ENCODE measurements around the gene DNAH11. TPM values are rescaled to one million over a fixed set of nuclear protein-coding genes. Genes with fewer than 3 reads are reported as not detected.
"Not testable (repeated sequence)": the region's sequence is repeated elsewhere in the genome, so short reads cannot be mapped to it uniquely, and the experiment has no call there.

Gene DNAH11
- total and polyA plus RNA-seq, 2 donors: 3.9 to 4.9 TPM

DNA sequence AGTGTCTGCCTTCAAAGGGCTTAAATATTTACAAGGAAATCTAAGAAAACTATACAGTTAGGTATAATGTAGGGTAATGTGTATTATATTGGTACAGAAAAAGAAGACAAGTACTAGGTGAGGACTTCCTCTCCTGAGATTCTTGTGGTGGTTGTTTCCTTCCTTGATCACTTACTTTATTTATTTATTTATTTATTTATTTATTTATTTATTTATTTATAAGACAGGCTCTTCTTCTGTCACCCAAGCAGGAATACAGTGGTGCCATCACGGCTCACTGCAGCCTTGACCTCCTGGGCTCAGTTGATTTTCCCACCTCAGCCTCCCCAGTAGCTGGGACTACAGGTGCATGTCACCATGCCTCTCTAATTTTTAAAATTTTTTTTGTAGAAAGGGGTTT, 18.2 kb upstream of the DNAH11 start:
- 98% methylated on average over 1 of the region's 1 CpG for WGBS
- H3K27me3 ChIP-seq (ENCODE audit: control insufficient read depth in 2 of 2, insufficient read depth in 1 of 2, low read length in 1 of 2): no peaks in the 10 kb centered on the region
- no peak overlapping the region for H3K4me3 ChIP-seq (ENCODE audit: low read length in 2 of 2)

GRCh38 chr7:21526007-21526406, 16.8 kb upstream of the DNAH11 start:
- Histone ChIP-seq H3K27ac (ENCODE audit: low read depth in 1 of 2, low read length in 1 of 2) (no peak overlapping the region), H3K9me3 (ENCODE audit: control insufficient read depth in 2 of 2, insufficient read depth in 1 of 2, low read length in 1 of 2) (peaks cover 0 to 7% of the 10 kb centered on the region in 2 donors), H3K4me1 (ENCODE audit: control insufficient read depth in 2 of 2, insufficient read depth in 2 of 2, low read length in 2 of 2) (no peaks in the 10 kb centered on the region), H3K36me3 (ENCODE audit: control insufficient read depth in 2 of 2, insufficient read depth in 2 of 2, low read length in 1 of 2) (no peaks in the 10 kb centered on the region), H3K4me3 (ENCODE audit: low read length in 2 of 2) (no peak overlapping the region), H3K27me3 (ENCODE audit: control insufficient read depth in 2 of 2, insufficient read depth in 1 of 2, low read length in 1 of 2) (no peaks in the 10 kb centered on the region)
- peak in 2 of 9 donors; percentile 10 to 41 for DNase-seq (ENCODE audit: low read depth in 6 of 9, low spot score in 9 of 9)

More for the DNA sequence above, 18.2 kb upstream of the DNAH11 start:
- Histone ChIP-seq H3K27ac (ENCODE audit: low read depth in 1 of 2, low read length in 1 of 2) (no peak overlapping the region), H3K9me3 (ENCODE audit: control insufficient read depth in 2 of 2, insufficient read depth in 1 of 2, low read length in 1 of 2) (peaks cover 0 to 7% of the 10 kb centered on the region in 2 donors), H3K4me1 (ENCODE audit: control insufficient read depth in 2 of 2, insufficient read depth in 2 of 2, low read length in 2 of 2) (no peaks in the 10 kb centered on the region), H3K36me3 (ENCODE audit: control insufficient read depth in 2 of 2, insufficient read depth in 2 of 2, low read length in 1 of 2) (no peaks in the 10 kb centered on the region)
- DNase-seq (ENCODE audit: low read depth in 6 of 9, low spot score in 9 of 9): no peak

GRCh38 chr7:21526448-21526847, 16.4 kb upstream of the DNAH11 start:
- Histone ChIP-seq H3K4me3 (ENCODE audit: low read length in 2 of 2) (no peak overlapping the region), H3K9me3 (ENCODE audit: control insufficient read depth in 2 of 2, insufficient read depth in 1 of 2, low read length in 1 of 2) (peaks cover 0 to 7% of the 10 kb centered on the region in 2 donors), H3K36me3 (ENCODE audit: control insufficient read depth in 2 of 2, insufficient read depth in 2 of 2, low read length in 1 of 2) (no peaks in the 10 kb centered on the region), H3K4me1 (ENCODE audit: control insufficient read depth in 2 of 2, insufficient read depth in 2 of 2, low read length in 2 of 2) (no peaks in the 10 kb centered on the region), H3K27me3 (ENCODE audit: control insufficient read depth in 2 of 2, insufficient read depth in 1 of 2, low read length in 1 of 2) (no peaks in the 10 kb centered on the region), H3K27ac (ENCODE audit: low read depth in 1 of 2, low read length in 1 of 2) (no peak overlapping the region)
- over 99% methylated on average over 3 of the region's 3 CpGs for WGBS
- DNase-seq (ENCODE audit: low read depth in 6 of 9, low spot score in 9 of 9): no peak

GRCh38 chr7:21532485-21532884, 10.4 kb upstream of the DNAH11 start:
- not testable (repeated sequence) for H3K4me1 ChIP-seq (ENCODE audit: control insufficient read depth in 2 of 2, insufficient read depth in 2 of 2, low read length in 2 of 2); H3K27ac ChIP-seq (ENCODE audit: low read depth in 1 of 2, low read length in 1 of 2); H3K4me3 ChIP-seq (ENCODE audit: low read length in 2 of 2); H3K9me3 ChIP-seq (ENCODE audit: control insufficient read depth in 2 of 2, insufficient read depth in 1 of 2, low read length in 1 of 2); H3K36me3 ChIP-seq (ENCODE audit: control insufficient read depth in 2 of 2, insufficient read depth in 2 of 2, low read length in 1 of 2); DNase-seq (ENCODE audit: low read depth in 6 of 9, low spot score in 9 of 9); H3K27me3 ChIP-seq (ENCODE audit: control insufficient read depth in 2 of 2, insufficient read depth in 1 of 2, low read length in 1 of 2)
- 76% methylated on average over 1 of the region's 1 CpG for WGBS

GRCh38 chr7:21533646-21534045, 9.2 kb upstream of the DNAH11 start:
- H3K36me3 ChIP-seq (ENCODE audit: control insufficient read depth in 2 of 2, insufficient read depth in 2 of 2, low read length in 1 of 2); H3K9me3 ChIP-seq (ENCODE audit: control insufficient read depth in 2 of 2, insufficient read depth in 1 of 2, low read length in 1 of 2); H3K27ac ChIP-seq (ENCODE audit: low read depth in 1 of 2, low read length in 1 of 2); H3K4me1 ChIP-seq (ENCODE audit: control insufficient read depth in 2 of 2, insufficient read depth in 2 of 2, low read length in 2 of 2); H3K4me3 ChIP-seq (ENCODE audit: low read length in 2 of 2); H3K27me3 ChIP-seq (ENCODE audit: control insufficient read depth in 2 of 2, insufficient read depth in 1 of 2, low read length in 1 of 2): not testable (repeated sequence)
- DNase-seq (ENCODE audit: low read depth in 6 of 9, low spot score in 9 of 9): peak in 1 of 9 donors; percentile 55

- not testable (repeated sequence) for H3K36me3 ChIP-seq (ENCODE audit: control insufficient read depth in 2 of 2, insufficient read depth in 2 of 2, low read length in 1 of 2); H3K4me3 ChIP-seq (ENCODE audit: low read length in 2 of 2); H3K9me3 ChIP-seq (ENCODE audit: control insufficient read depth in 2 of 2, insufficient read depth in 1 of 2, low read length in 1 of 2); DNase-seq (ENCODE audit: low read depth in 6 of 9, low spot score in 9 of 9); H3K27ac ChIP-seq (ENCODE audit: low read depth in 1 of 2, low read length in 1 of 2); H3K4me1 ChIP-seq (ENCODE audit: control insufficient read depth in 2 of 2, insufficient read depth in 2 of 2, low read length in 2 of 2)
- 97% methylated on average over 27 of the region's 27 CpGs for WGBS
- H3K27me3 ChIP-seq (ENCODE audit: control insufficient read depth in 2 of 2, insufficient read depth in 1 of 2, low read length in 1 of 2): peaks cover 0 to 13% of the 10 kb centered on the region in 2 donors
Observed at GRCh38 chr7:21536445-21537118, 6.3 kb upstream of the DNAH11 start.

DNA sequence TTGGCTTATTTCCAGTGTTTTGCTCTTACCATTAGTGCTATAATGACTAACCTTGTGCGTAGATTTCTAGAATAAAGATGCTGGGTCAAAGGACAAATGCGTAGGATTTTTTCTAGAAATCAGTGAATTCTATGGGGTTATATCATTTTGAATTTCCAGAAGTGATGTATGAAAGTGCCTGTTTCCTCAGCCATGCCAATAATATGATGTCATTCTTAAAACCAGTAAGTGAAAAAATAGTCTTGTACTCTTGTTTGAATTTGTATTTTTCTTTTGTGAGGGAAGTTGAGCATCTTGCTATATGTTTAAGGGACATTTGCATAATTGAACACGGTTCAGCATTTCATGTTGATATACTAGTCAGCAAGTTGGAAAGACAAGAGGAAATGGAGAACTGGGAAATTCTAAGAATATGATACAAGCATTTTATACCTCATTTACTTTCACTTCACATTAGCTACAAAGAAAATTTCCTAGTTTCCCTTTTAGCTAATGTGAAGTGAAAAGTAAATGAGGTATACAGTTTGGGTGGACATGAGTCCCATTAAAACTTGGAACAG, 3.8 kb upstream of the DNAH11 start:
- no peak for DNase-seq (ENCODE audit: low read depth in 6 of 9, low spot score in 9 of 9)
- Histone ChIP-seq H3K4me3 (ENCODE audit: low read length in 2 of 2) (no peak overlapping the region), H3K27ac (ENCODE audit: low read depth in 1 of 2, low read length in 1 of 2) (peak overlapping the region in 1 of 2 donors; percentile 23), H3K27me3 (ENCODE audit: control insufficient read depth in 2 of 2, insufficient read depth in 1 of 2, low read length in 1 of 2) (peaks cover 19 to 35% of the 10 kb centered on the region in 2 donors), H3K36me3 (ENCODE audit: control insufficient read depth in 2 of 2, insufficient read depth in 2 of 2, low read length in 1 of 2) (no peaks in the 10 kb centered on the region), H3K4me1 (ENCODE audit: control insufficient read depth in 2 of 2, insufficient read depth in 2 of 2, low read length in 2 of 2) (peaks cover 8 to 13% of the 10 kb centered on the region in 2 donors), H3K9me3 (ENCODE audit: control insufficient read depth in 2 of 2, insufficient read depth in 1 of 2, low read length in 1 of 2) (peaks cover 0 to 11% of the 10 kb centered on the region in 2 donors)
- WGBS: 75% methylated on average over 3 of the region's 3 CpGs

DNA sequence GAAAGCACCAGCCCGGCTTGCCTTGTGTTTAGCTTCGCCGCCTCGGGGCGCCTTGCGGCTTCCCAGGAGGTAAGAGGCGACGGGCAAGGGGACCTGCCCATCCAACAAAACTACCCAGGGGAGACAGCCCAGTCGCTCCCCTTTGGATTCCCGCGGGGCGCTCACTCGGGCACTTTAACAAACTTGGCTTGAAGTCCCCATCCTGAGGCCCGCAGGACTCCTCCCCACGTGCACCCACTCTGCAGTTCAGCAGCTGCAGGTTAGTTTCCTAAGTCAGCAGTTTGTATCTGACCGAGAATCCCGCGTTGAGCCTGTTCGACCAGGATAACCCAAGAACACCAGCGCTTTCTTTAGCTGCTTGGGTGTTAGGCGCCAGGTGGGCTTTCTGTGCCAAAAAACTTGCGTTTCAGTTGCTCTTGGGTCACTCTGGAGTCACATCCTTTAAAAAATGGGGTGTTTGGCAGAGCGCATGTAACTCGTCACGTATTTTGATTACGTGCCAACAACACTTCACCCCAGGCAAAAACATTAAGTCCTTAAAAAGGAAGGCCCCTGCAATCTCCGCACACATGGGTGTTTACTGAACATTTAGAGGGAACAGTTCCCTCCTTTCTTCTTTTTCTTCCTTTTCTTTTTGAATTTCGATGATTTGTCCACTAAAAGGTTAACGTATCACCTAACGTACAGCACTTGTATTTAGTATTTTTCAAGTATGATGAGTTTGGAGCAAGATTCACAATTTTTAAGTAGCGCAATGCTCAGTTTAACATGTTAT, 876 bp downstream of the DNAH11 start:
- peaks cover 0 to 4% of the 10 kb centered on the region in 2 donors for H3K9me3 ChIP-seq (ENCODE audit: control insufficient read depth in 2 of 2, insufficient read depth in 1 of 2, low read length in 1 of 2)
- peak overlapping the region in 1 of 2 donors; percentile 52 for H3K27ac ChIP-seq (ENCODE audit: low read depth in 1 of 2, low read length in 1 of 2)
- peak in 2 of 9 donors; percentile 5 to 24 for DNase-seq (ENCODE audit: low read depth in 6 of 9, low spot score in 9 of 9)
- H3K4me1 ChIP-seq (ENCODE audit: control insufficient read depth in 2 of 2, insufficient read depth in 2 of 2, low read length in 2 of 2): peaks cover 8 to 13% of the 10 kb centered on the region in 2 donors
- WGBS: 10% methylated on average over 31 of the region's 31 CpGs
- no peaks in the 10 kb centered on the region for H3K36me3 ChIP-seq (ENCODE audit: control insufficient read depth in 2 of 2, insufficient read depth in 2 of 2, low read length in 1 of 2)
- H3K4me3 ChIP-seq (ENCODE audit: low read length in 2 of 2): peak overlapping the region; percentile 36 to 50
- peaks cover 28 to 53% of the 10 kb centered on the region in 2 donors for H3K27me3 ChIP-seq (ENCODE audit: control insufficient read depth in 2 of 2, insufficient read depth in 1 of 2, low read length in 1 of 2)

DNA sequence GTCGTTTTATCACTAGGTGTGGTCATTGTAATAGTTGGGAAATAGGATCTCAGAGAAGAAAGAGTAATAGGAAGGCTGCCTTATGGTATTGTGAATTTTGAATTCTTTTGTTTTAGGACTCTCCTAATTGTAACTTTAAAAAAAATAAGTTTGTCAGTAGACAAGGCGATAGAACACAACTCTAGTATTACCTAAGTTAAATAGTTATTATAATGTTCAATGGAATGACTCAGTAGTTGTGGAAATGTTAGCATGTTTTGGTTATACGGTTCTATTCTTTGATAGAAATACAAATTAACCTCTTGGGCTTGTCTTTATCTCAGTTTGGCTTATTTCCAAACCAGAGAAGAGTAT, 1.4 kb downstream of the DNAH11 start:
- no peak overlapping the region for H3K27ac ChIP-seq (ENCODE audit: low read depth in 1 of 2, low read length in 1 of 2)
- no peak for DNase-seq (ENCODE audit: low read depth in 6 of 9, low spot score in 9 of 9)
- peaks cover 8 to 13% of the 10 kb centered on the region in 2 donors for H3K4me1 ChIP-seq (ENCODE audit: control insufficient read depth in 2 of 2, insufficient read depth in 2 of 2, low read length in 2 of 2)
- no peak overlapping the region for H3K4me3 ChIP-seq (ENCODE audit: low read length in 2 of 2)
- peaks cover 0 to 4% of the 10 kb centered on the region in 2 donors for H3K9me3 ChIP-seq (ENCODE audit: control insufficient read depth in 2 of 2, insufficient read depth in 1 of 2, low read length in 1 of 2)
- peaks cover 28 to 53% of the 10 kb centered on the region in 2 donors for H3K27me3 ChIP-seq (ENCODE audit: control insufficient read depth in 2 of 2, insufficient read depth in 1 of 2, low read length in 1 of 2)
- no peaks in the 10 kb centered on the region for H3K36me3 ChIP-seq (ENCODE audit: control insufficient read depth in 2 of 2, insufficient read depth in 2 of 2, low read length in 1 of 2)
- 33% methylated on average over 3 of the region's 3 CpGs for WGBS
